ENCODE results near the gene DUSP8.

The DUSP8 gene

GRCh38 chr11:1546536-1547466, 25.3 kb downstream of the DUSP8 start:
- no peak overlapping the region for H3K27ac ChIP-seq (ENCODE audit: low read length)
- H2AFZ ChIP-seq (ENCODE audit: low read depth, low read length) = no peak overlapping the region
- no peak for TF ChIP-seq EZH2phosphoT487 (IDR thresholded peaks at IDR 0.05; ENCODE audit: low read depth)
- peak; percentile 76 for TF ChIP-seq CTCF (IDR thresholded peaks at IDR 0.05; ENCODE audit: low read depth, low read length)
- H3K9me3 ChIP-seq (ENCODE audit: insufficient read depth, low read length) = no peaks in the 10 kb centered on the region
- H3K27me3 ChIP-seq (ENCODE audit: low read depth, low read length) = peaks cover 28% of the 10 kb centered on the region
- no peaks in the 10 kb centered on the region for H3K79me2 ChIP-seq (ENCODE audit: low read length)
- peak overlapping the region; percentile 70 for H3K4me3 ChIP-seq (ENCODE audit: low read length)
- H3K9ac ChIP-seq (ENCODE audit: low read length) = no peak overlapping the region
- H4K20me1 ChIP-seq (ENCODE audit: insufficient read depth, low read length) = no peaks in the 10 kb centered on the region
- H3K4me1 ChIP-seq (ENCODE audit: low read length) = 0 out of 2 replicates have a peak, but pooled peaks cover 3% of the 10 kb centered on the region
- H3K36me3 ChIP-seq (replicated peaks; ENCODE audit: low read depth, low read length) = no peaks in the 10 kb centered on the region
- peak overlapping the region; percentile 68 for H3K4me2 ChIP-seq (ENCODE audit: low read length)

GRCh38 chr11:1546077-1546535, 26.0 kb downstream of the DUSP8 start:
- Histone ChIP-seq H3K4me2 (ENCODE audit: low read length) (peak overlapping the region; percentile 68; the same call in 1 of the 2 replicates), H3K79me2 (ENCODE audit: low read length) (no peaks in the 10 kb centered on the region), H3K9me3 (ENCODE audit: insufficient read depth, low read length) (no peaks in the 10 kb centered on the region), H3K27me3 (ENCODE audit: low read depth, low read length) (peaks cover 28% of the 10 kb centered on the region), H3K9ac (ENCODE audit: low read length) (no peak overlapping the region), H3K27ac (ENCODE audit: low read length) (no peak overlapping the region), H3K36me3 (replicated peaks; ENCODE audit: low read depth, low read length) (no peaks in the 10 kb centered on the region), H4K20me1 (ENCODE audit: insufficient read depth, low read length) (no peaks in the 10 kb centered on the region), H2AFZ (ENCODE audit: low read depth, low read length) (no peak overlapping the region), H3K4me1 (ENCODE audit: low read length) (0 out of 2 replicates have a peak, but pooled peaks cover 3% of the 10 kb centered on the region), H3K4me3 (ENCODE audit: low read length) (no peak overlapping the region)
- TF ChIP-seq CTCF (IDR thresholded peaks at IDR 0.05; ENCODE audit: low read depth, low read length) (no peak), EZH2phosphoT487 (IDR thresholded peaks at IDR 0.05; ENCODE audit: low read depth) (no peak)

GRCh38 chr11:1545432-1545831, 26.6 kb downstream of the DUSP8 start:
- H3K4me2 ChIP-seq (ENCODE audit: low read length) = no peak overlapping the region
- no peaks in the 10 kb centered on the region for H3K9me3 ChIP-seq (ENCODE audit: insufficient read depth, low read length)
- 0 out of 2 replicates have a peak, but pooled peaks cover 3% of the 10 kb centered on the region for H3K4me1 ChIP-seq (ENCODE audit: low read length)
- TF ChIP-seq CTCF (IDR thresholded peaks at IDR 0.05; ENCODE audit: low read depth, low read length) = no peak
- TF ChIP-seq EZH2phosphoT487 (IDR thresholded peaks at IDR 0.05; ENCODE audit: low read depth) = no peak
- no peaks in the 10 kb centered on the region for H3K79me2 ChIP-seq (ENCODE audit: low read length)
- H2AFZ ChIP-seq (ENCODE audit: low read depth, low read length) = no peak overlapping the region
- H3K4me3 ChIP-seq (ENCODE audit: low read length) = no peak overlapping the region
- no peaks in the 10 kb centered on the region for H3K36me3 ChIP-seq (replicated peaks; ENCODE audit: low read depth, low read length)
- no peak overlapping the region for H3K27ac ChIP-seq (ENCODE audit: low read length)
- no peaks in the 10 kb centered on the region for H4K20me1 ChIP-seq (ENCODE audit: insufficient read depth, low read length)
- H3K9ac ChIP-seq (ENCODE audit: low read length) = no peak overlapping the region
- H3K27me3 ChIP-seq (ENCODE audit: low read depth, low read length) = peaks cover 28% of the 10 kb centered on the region

- Histone ChIP-seq H4K20me1 (ENCODE audit: insufficient read depth, low read length) (no peaks in the 10 kb centered on the region), H3K27ac (ENCODE audit: low read length) (no peak overlapping the region), H2AFZ (ENCODE audit: low read depth, low read length) (no peak overlapping the region), H3K79me2 (ENCODE audit: low read length) (no peaks in the 10 kb centered on the region), H3K9me3 (ENCODE audit: insufficient read depth, low read length) (no peaks in the 10 kb centered on the region), H3K36me3 (replicated peaks; ENCODE audit: low read depth, low read length) (no peaks in the 10 kb centered on the region), H3K4me2 (ENCODE audit: low read length) (no peak overlapping the region), H3K27me3 (ENCODE audit: low read depth, low read length) (peaks cover 28% of the 10 kb centered on the region), H3K9ac (ENCODE audit: low read length) (no peak overlapping the region), H3K4me3 (ENCODE audit: low read length) (no peak overlapping the region), H3K4me1 (ENCODE audit: low read length) (0 out of 2 replicates have a peak, but pooled peaks cover 3% of the 10 kb centered on the region)
- TF ChIP-seq CTCF (IDR thresholded peaks at IDR 0.05; ENCODE audit: low read depth, low read length) = no peak
- TF ChIP-seq EZH2phosphoT487 (IDR thresholded peaks at IDR 0.05; ENCODE audit: low read depth) = no peak
Measured at GRCh38 chr11:1544536-1544935, 27.5 kb downstream of the DUSP8 start.

All from OCI-LY3 (cell line).